ENCODE measurements around the gene HLF. TPM values are rescaled to one million over a fixed set of nuclear protein-coding genes. Genes with fewer than 3 reads are reported as not detected.

HLF gene
- total and polyA plus RNA-seq, 2 experiments from 2014 or later, result 0.28 TPM; not detected in 1

DNA sequence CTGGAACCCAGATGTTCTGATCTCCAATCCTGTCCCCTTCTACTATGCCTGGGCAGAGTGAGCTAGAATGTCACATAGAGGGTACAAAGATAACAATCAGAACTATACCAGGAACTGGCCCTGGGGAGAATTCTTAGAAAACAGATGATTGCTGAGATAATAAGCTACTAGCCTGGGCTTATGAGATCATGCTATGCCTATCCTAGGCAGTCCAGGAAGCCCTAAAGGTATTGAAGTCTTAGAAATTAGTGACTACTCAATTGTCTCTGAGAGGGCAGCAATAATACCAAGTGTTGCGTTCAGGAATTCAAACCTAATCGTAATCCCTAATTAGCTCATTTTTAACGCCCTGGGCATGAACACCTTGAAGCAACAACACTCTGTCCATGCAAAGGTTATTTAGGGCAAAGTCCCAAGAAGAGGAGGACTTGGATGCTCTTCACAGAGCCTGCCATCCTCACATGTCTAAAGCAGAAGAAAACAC, 79.8 kb downstream of the HLF start:
- H3K27ac ChIP-seq (ENCODE audit: low read depth), result no peak overlapping the region

More for the DNA sequence above, 79.8 kb downstream of the HLF start:
- H3K9me3 Mint-ChIP-seq, result peaks cover 9% of the 10 kb centered on the region; the same call in 2 of the 3 replicates
- no peaks in the 10 kb centered on the region for H3K36me3 ChIP-seq (ENCODE audit: insufficient read depth)
- no peaks in the 10 kb centered on the region for H3K79me2 ChIP-seq (replicated peaks; ENCODE audit: insufficient read depth)
- no peaks in the 10 kb centered on the region for H3K27me3 ChIP-seq (ENCODE audit: insufficient read depth)
- H2AFZ ChIP-seq, result no peak overlapping the region
- H3K4me3 ChIP-seq, result no peak overlapping the region
- H3K27me3 Mint-ChIP-seq (ENCODE audit: insufficient read depth, low read depth, poor library complexity), result peaks cover 2% of the 10 kb centered on the region
- no peaks in the 10 kb centered on the region for H4K20me1 ChIP-seq (replicated peaks; ENCODE audit: insufficient read depth)
- H3K4me3 Mint-ChIP-seq, result no peak overlapping the region
- DNase-seq (ENCODE audit: low spot score) (no peak), ATAC-seq (no peak)
- no peaks in the 10 kb centered on the region for H3F3A ChIP-seq (replicated peaks; ENCODE audit: low read depth)
- H3K36me3 Mint-ChIP-seq (ENCODE audit: low read depth), result no peaks in the 10 kb centered on the region
- peaks cover 10% of the 10 kb centered on the region for H3K4me1 Mint-ChIP-seq
- peaks cover under 1% of the 10 kb centered on the region; the same call in 1 of the 2 replicates for H3K4me1 ChIP-seq (ENCODE audit: insufficient read depth)
- TF ChIP-seq, protein P1, sequence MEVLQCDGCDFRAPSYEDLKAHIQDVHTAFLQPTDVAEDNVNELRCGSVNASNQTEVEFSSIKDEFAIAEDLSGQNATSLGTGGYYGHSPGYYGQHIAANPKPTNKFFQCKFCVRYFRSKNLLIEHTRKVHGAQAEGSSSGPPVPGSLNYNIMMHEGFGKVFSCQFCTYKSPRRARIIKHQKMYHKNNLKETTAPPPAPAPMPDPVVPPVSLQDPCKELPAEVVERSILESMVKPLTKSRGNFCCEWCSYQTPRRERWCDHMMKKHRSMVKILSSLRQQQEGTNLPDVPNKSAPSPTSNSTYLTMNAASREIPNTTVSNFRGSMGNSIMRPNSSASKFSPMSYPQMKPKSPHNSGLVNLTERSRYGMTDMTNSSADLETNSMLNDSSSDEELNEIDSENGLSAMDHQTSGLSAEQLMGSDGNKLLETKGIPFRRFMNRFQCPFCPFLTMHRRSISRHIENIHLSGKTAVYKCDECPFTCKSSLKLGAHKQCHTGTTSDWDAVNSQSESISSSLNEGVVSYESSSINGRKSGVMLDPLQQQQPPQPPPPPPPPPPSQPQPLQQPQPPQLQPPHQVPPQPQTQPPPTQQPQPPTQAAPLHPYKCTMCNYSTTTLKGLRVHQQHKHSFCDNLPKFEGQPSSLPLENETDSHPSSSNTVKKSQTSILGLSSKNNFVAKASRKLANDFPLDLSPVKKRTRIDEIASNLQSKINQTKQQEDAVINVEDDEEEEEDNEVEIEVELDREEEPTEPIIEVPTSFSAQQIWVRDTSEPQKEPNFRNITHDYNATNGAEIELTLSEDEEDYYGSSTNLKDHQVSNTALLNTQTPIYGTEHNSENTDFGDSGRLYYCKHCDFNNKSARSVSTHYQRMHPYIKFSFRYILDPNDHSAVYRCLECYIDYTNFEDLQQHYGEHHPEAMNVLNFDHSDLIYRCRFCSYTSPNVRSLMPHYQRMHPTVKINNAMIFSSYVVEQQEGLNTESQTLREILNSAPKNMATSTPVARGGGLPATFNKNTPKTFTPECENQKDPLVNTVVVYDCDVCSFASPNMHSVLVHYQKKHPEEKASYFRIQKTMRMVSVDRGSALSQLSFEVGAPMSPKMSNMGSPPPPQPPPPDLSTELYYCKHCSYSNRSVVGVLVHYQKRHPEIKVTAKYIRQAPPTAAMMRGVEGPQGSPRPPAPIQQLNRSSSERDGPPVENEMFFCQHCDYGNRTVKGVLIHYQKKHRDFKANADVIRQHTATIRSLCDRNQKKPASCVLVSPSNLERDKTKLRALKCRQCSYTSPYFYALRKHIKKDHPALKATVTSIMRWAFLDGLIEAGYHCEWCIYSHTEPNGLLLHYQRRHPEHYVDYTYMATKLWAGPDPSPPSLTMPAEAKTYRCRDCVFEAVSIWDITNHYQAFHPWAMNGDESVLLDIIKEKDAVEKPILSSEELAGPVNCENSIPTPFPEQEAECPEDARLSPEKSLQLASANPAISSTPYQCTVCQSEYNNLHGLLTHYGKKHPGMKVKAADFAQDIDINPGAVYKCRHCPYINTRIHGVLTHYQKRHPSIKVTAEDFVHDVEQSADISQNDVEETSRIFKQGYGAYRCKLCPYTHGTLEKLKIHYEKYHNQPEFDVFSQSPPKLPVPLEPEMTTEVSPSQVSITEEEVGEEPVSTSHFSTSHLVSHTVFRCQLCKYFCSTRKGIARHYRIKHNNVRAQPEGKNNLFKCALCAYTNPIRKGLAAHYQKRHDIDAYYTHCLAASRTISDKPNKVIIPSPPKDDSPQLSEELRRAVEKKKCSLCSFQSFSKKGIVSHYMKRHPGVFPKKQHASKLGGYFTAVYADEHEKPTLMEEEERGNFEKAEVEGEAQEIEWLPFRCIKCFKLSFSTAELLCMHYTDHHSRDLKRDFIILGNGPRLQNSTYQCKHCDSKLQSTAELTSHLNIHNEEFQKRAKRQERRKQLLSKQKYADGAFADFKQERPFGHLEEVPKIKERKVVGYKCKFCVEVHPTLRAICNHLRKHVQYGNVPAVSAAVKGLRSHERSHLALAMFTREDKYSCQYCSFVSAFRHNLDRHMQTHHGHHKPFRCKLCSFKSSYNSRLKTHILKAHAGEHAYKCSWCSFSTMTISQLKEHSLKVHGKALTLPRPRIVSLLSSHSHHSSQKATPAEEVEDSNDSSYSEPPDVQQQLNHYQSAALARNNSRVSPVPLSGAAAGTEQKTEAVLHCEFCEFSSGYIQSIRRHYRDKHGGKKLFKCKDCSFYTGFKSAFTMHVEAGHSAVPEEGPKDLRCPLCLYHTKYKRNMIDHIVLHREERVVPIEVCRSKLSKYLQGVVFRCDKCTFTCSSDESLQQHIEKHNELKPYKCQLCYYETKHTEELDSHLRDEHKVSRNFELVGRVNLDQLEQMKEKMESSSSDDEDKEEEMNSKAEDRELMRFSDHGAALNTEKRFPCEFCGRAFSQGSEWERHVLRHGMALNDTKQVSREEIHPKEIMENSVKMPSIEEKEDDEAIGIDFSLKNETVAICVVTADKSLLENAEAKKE (CRISPR knock-in tag; IDR thresholded peaks at IDR 0.05), result no peak
- TF ChIP-seq JUNB (IDR thresholded peaks at IDR 0.05; ENCODE audit: unreplicated experiment), result no peak
- TF ChIP-seq CREB1 (CRISPR knock-in tag; IDR thresholded peaks at IDR 0.05; ENCODE audit: low read depth), result no peak
- TF ChIP-seq, protein P2, sequence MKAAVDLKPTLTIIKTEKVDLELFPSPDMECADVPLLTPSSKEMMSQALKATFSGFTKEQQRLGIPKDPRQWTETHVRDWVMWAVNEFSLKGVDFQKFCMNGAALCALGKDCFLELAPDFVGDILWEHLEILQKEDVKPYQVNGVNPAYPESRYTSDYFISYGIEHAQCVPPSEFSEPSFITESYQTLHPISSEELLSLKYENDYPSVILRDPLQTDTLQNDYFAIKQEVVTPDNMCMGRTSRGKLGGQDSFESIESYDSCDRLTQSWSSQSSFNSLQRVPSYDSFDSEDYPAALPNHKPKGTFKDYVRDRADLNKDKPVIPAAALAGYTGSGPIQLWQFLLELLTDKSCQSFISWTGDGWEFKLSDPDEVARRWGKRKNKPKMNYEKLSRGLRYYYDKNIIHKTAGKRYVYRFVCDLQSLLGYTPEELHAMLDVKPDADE (IDR thresholded peaks at IDR 0.05), result no peak
- TF ChIP-seq, protein P3, sequence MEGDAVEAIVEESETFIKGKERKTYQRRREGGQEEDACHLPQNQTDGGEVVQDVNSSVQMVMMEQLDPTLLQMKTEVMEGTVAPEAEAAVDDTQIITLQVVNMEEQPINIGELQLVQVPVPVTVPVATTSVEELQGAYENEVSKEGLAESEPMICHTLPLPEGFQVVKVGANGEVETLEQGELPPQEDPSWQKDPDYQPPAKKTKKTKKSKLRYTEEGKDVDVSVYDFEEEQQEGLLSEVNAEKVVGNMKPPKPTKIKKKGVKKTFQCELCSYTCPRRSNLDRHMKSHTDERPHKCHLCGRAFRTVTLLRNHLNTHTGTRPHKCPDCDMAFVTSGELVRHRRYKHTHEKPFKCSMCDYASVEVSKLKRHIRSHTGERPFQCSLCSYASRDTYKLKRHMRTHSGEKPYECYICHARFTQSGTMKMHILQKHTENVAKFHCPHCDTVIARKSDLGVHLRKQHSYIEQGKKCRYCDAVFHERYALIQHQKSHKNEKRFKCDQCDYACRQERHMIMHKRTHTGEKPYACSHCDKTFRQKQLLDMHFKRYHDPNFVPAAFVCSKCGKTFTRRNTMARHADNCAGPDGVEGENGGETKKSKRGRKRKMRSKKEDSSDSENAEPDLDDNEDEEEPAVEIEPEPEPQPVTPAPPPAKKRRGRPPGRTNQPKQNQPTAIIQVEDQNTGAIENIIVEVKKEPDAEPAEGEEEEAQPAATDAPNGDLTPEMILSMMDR (conservative IDR thresholded peaks at IDR 0.05; ENCODE audit: low read depth in 2 of 2), result no peak
- no peak for TF ChIP-seq EZH2 (IDR thresholded peaks at IDR 0.05; ENCODE audit: low read depth, unreplicated experiment)
- TF ChIP-seq EZH2phosphoT487 (IDR thresholded peaks at IDR 0.05; ENCODE audit: unreplicated experiment), result no peak
- TF ChIP-seq POLR2AphosphoS5 (IDR thresholded peaks at IDR 0.05; ENCODE audit: low read depth), result no peak
- no peak for TF ChIP-seq STAT1 (IDR thresholded peaks at IDR 0.05; ENCODE audit: unreplicated experiment)
- TF ChIP-seq NANOG (IDR thresholded peaks at IDR 0.05; ENCODE audit: borderline replicate concordance), result no peak
- TF ChIP-seq ZNF331 (CRISPR knock-in tag; IDR thresholded peaks at IDR 0.05; ENCODE audit: low read depth), result no peak
- TF ChIP-seq ZNF114 (CRISPR knock-in tag; IDR thresholded peaks at IDR 0.05), result no peak
- TF ChIP-seq, protein P4, sequence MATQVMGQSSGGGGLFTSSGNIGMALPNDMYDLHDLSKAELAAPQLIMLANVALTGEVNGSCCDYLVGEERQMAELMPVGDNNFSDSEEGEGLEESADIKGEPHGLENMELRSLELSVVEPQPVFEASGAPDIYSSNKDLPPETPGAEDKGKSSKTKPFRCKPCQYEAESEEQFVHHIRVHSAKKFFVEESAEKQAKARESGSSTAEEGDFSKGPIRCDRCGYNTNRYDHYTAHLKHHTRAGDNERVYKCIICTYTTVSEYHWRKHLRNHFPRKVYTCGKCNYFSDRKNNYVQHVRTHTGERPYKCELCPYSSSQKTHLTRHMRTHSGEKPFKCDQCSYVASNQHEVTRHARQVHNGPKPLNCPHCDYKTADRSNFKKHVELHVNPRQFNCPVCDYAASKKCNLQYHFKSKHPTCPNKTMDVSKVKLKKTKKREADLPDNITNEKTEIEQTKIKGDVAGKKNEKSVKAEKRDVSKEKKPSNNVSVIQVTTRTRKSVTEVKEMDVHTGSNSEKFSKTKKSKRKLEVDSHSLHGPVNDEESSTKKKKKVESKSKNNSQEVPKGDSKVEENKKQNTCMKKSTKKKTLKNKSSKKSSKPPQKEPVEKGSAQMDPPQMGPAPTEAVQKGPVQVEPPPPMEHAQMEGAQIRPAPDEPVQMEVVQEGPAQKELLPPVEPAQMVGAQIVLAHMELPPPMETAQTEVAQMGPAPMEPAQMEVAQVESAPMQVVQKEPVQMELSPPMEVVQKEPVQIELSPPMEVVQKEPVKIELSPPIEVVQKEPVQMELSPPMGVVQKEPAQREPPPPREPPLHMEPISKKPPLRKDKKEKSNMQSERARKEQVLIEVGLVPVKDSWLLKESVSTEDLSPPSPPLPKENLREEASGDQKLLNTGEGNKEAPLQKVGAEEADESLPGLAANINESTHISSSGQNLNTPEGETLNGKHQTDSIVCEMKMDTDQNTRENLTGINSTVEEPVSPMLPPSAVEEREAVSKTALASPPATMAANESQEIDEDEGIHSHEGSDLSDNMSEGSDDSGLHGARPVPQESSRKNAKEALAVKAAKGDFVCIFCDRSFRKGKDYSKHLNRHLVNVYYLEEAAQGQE (IDR thresholded peaks at IDR 0.05; ENCODE audit: unreplicated experiment), result no peak
- peaks cover 2% of the 10 kb centered on the region; the same call in 1 of the 2 replicates for H3K9me2 ChIP-seq (ENCODE audit: insufficient read depth)
- H3K27ac Mint-ChIP-seq, result no peak overlapping the region
- no peak overlapping the region for H3K4me2 ChIP-seq

Measured in GM23338 (cell line).